Measurements from ENCODE around the gene HSDL2.

Gene HSDL2

GRCh38 chr9:112462855-112463254 lies 82.9 kb downstream of the HSDL2 start:
- no peak for DNase-seq

DNA sequence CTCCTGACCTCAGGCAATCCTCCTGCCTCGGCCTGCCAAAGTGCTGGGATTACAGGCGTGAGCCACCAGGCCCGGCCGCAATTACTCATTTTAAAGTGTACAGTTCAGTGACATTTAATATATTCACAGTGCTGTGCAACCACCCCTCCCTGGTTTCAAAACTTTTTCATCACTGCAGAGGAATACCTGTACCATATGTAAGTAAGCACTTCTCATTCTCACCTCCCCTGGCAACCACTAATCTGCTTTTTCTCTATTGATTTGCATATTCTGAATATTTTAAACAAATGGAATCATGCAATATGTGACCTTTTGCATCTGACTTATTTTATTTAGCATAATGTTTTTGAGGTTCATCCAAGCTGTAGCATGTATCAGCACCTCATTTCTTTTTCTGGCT lies 85.4 kb downstream of the HSDL2 start:
- no peak for DNase-seq

GRCh38 chr9:112472996-112473395 lies 93.1 kb downstream of the HSDL2 start:
- DNase-seq, result no peak

DNA sequence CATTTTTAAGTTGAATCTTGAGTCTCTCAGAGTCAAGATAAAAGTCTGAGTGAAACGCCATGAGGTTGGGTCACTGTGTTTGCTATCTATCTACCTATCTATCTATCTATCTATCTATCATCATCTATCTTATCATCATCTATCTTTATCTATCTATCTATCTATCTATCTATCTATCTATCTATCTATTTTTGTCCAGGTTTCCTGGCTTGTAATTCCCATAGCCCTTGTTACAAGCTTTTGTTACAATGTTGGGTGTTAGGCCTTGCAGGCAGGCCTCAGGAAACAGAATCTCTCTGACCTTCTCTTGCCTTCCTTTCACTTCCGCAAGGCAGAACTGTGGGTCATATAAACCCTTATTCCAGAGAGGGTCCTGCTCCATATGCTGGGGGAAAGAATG lies 94.1 kb downstream of the HSDL2 start:
- no peak for DNase-seq

- no peak for DNase-seq
These were observed 95.4 kb downstream of the HSDL2 start for GRCh38 chr9:112475318-112475717.

DNA sequence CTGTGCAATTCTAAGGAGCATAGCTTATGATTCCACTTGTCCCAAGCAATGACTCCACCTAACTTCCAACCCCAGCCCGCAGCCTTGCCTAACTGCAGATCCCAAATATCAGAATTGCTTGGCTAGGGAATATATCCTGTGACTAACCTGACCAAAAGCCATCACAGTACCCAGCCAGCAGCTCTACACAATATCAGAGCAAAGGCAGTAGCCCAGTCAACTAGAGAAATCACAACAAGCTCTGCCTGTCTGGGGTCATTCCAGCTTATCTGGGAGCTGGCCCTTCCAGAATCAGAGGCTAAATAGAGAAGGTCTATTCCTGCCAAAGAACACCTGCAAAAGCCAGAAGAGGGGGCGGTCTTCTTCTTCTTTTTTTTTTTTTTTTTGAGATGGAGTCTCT lies 97.4 kb downstream of the HSDL2 start:
- no peak for DNase-seq

GRCh38 chr9:112479221-112479620 lies 99.3 kb downstream of the HSDL2 start:
- no peak for DNase-seq

- DNase-seq, result no peak
These were observed 104.7 kb downstream of the HSDL2 start for GRCh38 chr9:112484607-112485006.

- DNase-seq, result no peak
These were observed 105.7 kb downstream of the HSDL2 start for GRCh38 chr9:112485574-112485973.

DNA sequence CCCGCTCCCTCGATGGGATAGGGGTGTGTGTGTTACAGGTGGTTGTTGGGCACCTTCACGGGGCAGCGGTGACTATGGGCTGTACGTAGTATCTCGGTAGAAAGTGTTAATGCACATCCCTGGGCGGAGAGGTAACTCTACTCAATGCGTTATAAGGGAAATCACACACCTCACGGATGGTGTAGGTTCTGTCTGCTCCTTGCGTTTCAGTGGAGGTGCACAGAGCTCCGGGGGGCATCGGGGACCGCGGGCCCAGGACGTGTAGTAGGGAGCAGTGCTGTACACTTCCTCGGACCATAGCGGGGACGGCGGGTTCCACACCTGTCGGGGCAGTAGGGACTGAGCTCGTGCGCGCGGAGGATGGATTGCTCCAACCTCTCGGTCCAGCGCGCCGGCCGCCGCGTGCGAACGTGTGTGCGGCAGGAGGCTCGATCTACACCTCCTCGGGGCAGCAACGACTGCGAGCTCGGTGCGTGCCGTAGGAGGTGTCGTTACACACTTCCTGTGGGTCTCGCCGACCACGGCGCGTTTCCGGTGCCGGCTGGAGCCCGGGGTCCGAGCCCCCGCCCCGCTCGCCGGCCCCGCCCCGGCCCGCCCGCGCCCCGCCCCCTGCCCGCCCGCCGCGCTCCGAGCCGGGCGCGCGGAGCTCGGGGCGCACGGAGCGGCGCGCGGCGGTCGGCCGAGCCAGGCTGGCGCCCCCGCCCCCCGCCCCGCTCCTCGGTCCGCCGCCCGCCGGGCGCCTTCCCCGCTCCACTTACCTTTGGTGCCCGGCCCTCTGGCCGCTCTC lies 106.5 kb downstream of the HSDL2 start, which contains the start of gene KIAA1958:
KIAA1958 (plus strand) TSS at position 607 of the 787 bp plus-strand sequence. CDS start 87,254 bp downstream, outside the sequence.
- peak; percentile 68 for DNase-seq

DNA sequence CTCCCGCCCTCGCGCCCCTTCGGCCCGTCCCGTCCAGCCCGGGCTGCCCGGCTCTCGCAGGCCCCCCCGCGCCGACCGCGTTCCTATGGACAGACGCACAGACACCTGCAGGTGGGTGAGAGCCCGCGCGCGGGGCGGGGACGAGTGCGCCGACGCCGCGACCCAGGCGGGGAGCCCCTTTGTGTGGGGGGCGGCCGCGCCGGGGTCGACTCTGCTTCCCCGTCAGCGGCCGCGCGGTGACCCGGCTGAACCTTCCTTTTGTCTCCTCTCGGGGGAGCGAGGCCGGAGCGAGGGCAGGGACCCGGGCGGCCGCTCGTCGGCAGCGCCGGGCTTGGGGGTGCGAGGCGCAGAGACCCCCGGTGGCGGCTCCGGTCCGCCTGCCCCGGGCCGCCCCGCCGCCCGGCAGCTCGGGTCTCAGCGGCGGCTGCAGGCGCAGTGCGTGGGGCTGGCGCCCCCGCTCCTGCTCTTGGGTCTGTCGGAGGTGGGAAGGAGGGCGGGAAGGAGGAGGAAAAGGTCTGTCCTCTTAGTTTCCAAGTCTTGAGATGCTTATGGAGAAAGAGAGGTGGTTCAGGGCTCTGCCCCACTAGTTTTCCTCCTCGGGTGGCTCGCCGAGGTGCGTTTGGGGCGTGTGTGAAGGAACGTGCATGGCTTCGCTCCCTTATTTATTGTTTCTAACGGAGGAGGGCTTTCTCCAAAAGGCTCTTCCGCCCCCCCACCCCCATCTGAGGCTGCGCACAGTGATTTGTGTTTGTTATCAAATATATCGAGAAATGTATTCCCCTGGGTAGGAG lies 107.3 kb downstream of the HSDL2 start:
- DNase-seq, result peak; percentile 7

GRCh38 chr9:112487799-112488340 lies 108.0 kb downstream of the HSDL2 start:
- no peak for DNase-seq

DNA sequence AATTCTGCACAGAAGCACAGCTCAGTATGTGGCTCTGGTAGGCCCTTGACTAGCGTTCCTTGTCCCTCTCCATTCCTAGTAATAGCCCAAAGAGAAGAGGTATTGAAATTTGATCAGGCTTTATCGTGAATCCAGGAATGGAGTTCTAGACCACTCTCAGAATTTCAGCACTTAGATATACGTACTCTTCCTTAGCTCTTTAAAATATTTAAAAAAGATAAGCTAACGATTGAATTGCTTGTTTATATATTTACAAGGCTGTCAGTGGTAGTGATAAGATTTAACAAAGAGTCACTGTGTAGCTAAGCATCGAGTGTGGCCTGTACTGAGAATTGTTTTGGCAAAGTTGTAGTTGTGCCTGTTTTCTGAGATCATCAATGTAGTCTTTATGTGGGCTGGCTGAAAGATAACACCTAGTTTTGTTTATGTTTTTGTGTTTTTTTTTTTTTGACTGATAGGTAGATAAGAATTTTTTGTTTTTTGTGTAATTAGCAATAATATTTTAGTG lies 109.2 kb downstream of the HSDL2 start:
- DNase-seq, result no peak

- no peak for DNase-seq
These were observed 110.2 kb downstream of the HSDL2 start for GRCh38 chr9:112489876-112490666.

GRCh38 chr9:112493393-112494137 lies 113.7 kb downstream of the HSDL2 start:
- no peak for DNase-seq

- DNase-seq, result no peak
These were observed 114.2 kb downstream of the HSDL2 start for GRCh38 chr9:112494153-112494552.

- peak; percentile 13 for DNase-seq
These were observed 115.7 kb downstream of the HSDL2 start for GRCh38 chr9:112495614-112496013.

DNA sequence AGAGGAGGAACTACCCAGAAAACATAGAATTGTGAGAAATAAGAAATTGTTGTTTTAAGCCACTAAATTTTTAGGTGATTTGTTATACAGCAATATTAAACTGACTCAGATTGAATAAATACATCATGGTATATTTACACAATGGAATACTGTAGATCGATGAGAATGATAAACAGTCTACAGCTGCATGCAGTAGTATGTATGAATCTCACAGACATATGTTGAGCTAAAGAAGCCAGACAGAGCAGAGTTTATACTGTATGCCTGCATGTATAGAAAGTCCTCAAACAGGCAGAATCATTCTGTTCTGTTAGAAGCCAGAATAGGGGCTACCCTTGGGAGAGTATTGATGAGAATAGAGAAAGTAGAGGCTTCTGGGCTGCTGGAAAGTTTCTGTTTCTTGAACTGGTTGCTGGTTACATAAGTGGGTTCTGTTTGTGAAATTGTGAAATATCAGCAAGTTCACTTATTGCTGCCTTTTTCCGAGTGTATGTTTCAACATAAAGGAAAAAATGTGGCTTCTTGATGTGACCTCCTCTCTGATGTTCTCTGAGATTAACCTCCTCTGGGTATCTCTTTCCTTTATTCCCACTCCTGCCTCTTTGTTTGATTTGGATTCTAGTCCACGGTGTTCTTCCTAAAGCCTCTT lies 116.3 kb downstream of the HSDL2 start:
- peak; percentile 82 for DNase-seq

DNA sequence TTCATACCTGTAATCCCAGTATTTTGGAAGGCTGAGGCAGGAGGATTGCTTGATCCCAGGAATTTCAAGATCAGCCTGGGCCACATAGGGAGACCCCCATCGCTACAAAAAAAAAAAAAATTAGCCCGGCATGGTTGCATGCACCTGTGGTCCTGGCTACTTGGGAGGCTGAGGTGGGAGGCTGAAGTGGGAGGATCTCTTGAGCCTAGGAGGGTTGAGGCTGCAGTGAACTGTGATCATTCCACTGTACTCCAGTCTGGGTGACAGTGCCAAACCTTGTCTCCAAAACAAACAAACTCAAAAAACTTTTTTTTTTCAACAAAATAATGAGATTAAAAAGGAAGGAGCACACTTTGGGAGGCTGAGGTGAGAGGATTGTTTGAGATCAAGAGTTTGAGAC lies 120.9 kb downstream of the HSDL2 start:
- DNase-seq, result no peak

- DNase-seq, result no peak
These were observed 121.4 kb downstream of the HSDL2 start for GRCh38 chr9:112501287-112501686.

GRCh38 chr9:112502175-112502946 lies 122.5 kb downstream of the HSDL2 start:
- no peak for DNase-seq
